H1 (cell line): ENCODE data around the gene TMEM255B. TPM values are rescaled to one million over a fixed set of nuclear protein-coding genes. Genes with fewer than 3 reads are reported as not detected.

Source experiments
- CTCF ChIA-PET: fragments of 300-600 bp; sonication (Branson Sonifier 250); formaldehyde crosslinking; loops from one replicate; lab custom pipeline; 2021; ENCODE audit not compliant: partially characterized antibody; lab: Charles Lee
- POLR2A ChIA-PET: fragments of 300-600 bp; sonication (Branson Sonifier 250); formaldehyde crosslinking; loops from one replicate; lab custom pipeline; 2021; ENCODE audit warnings: inconsistent platforms; ENCODE audit not compliant: partially characterized antibody; lab: Charles Lee
- DNase-seq, 2 experiments: peaks; one replicate each; pipeline versions ENCODE4 v3.0.0 to v3.0.0-alpha.2; 2010 to 2022; ENCODE audit warnings: low spot score in 2 of 2, low read depth in 1 of 2, mixed read lengths in 1 of 2
- FAIRE-seq: peaks from 2 replicates; lab custom pipeline; 2011; peaks lifted over from hg19 to GRCh38; lab: Jason Lieb, UNC
- H2AFZ ChIP-seq: 2 replicates; pipeline ENCODE4 v1.8.1; 2012; ENCODE audit warnings: low read length, inconsistent platforms
- H2AK5ac ChIP-seq: 2 replicates; pipeline ENCODE4 v1.6.1; 2013; ENCODE audit warnings: low read depth, low read length
- H2BK120ac ChIP-seq: replicated peaks from 2 replicates; pipeline ENCODE3; 2013; ENCODE audit warnings: low read depth, low read length, inconsistent platforms
- H2BK12ac ChIP-seq: 2 replicates; pipeline ENCODE4 v1.6.1; 2013; ENCODE audit warnings: low read depth, low read length
- H2BK15ac ChIP-seq: 2 replicates; pipeline ENCODE4 v1.6.1; 2013; ENCODE audit warnings: low read length
- H2BK20ac ChIP-seq: 2 replicates; pipeline ENCODE4 v1.6.1; 2013; ENCODE audit warnings: low read length
- H2BK5ac ChIP-seq: 2 replicates; pipeline ENCODE4 v1.6.1; 2013; ENCODE audit warnings: low read depth, low read length
- H3K14ac ChIP-seq: 2 replicates; pipeline ENCODE4 v1.6.1; 2013; ENCODE audit warnings: inconsistent platforms; ENCODE audit not compliant: insufficient read length
- H3K18ac ChIP-seq: 2 replicates; pipeline ENCODE4 v1.6.1; 2013; ENCODE audit warnings: low read length; ENCODE audit errors: extremely low read depth
- H3K23ac ChIP-seq: 2 replicates; pipeline ENCODE4 v1.6.1; 2013; ENCODE audit warnings: inconsistent platforms; ENCODE audit not compliant: insufficient read length
- H3K23me2 ChIP-seq: 2 replicates; pipeline ENCODE4 v1.6.1; 2013; ENCODE audit warnings: low read depth, low read length
- H3K27ac ChIP-seq: 2 replicates; pipeline ENCODE4 v1.6.1; 2011; ENCODE audit warnings: low read depth, low read length, inconsistent platforms
- H3K27me3 ChIP-seq, 4 experiments: replicated peaks in 1 of 4; 1 replicate in 1 of 4; 2 replicates in 3 of 4; pipeline versions ENCODE4 v1.6.1 to v1.8.1; 2011 to 2013; ENCODE audit warnings: low read length in 3 of 4, mild to moderate bottlenecking in 3 of 4, inconsistent platforms in 2 of 4, mixed read lengths in 2 of 4, moderate library complexity in 1 of 4; ENCODE audit not compliant: control insufficient read depth in 3 of 4, insufficient read depth in 3 of 4; ENCODE audit errors: extremely low read depth in 1 of 4
- H3K36me3 ChIP-seq, 4 experiments: 2 replicates each; pipeline versions ENCODE4 v1.6.1 to v1.8.1; 2011 to 2013; ENCODE audit warnings: mild to moderate bottlenecking in 4 of 4, low read length in 3 of 4, moderate library complexity in 2 of 4, control low read depth in 1 of 4, inconsistent platforms in 1 of 4; ENCODE audit not compliant: insufficient read depth in 4 of 4, control insufficient read depth in 2 of 4
- H3K4ac ChIP-seq: replicated peaks from 2 replicates; pipeline ENCODE3; 2013; ENCODE audit warnings: low read length, low read depth, mixed read lengths, inconsistent platforms; ENCODE audit not compliant: insufficient read length
- H3K4me1 ChIP-seq, 4 experiments: replicated peaks in 1 of 4; 1 replicate in 1 of 4; 2 replicates in 3 of 4; pipeline versions ENCODE4 v1.6.1 to v1.8.1; 2011 to 2013; ENCODE audit warnings: low read length in 3 of 4, inconsistent platforms in 2 of 4, mixed read lengths in 1 of 4; ENCODE audit not compliant: insufficient read depth in 4 of 4, control insufficient read depth in 3 of 4
- H3K4me2 ChIP-seq, 2 experiments: 2 replicates each; pipeline versions ENCODE4 v1.6.1 to v1.8.1; 2011 to 2013; ENCODE audit warnings: low read depth in 2 of 2, low read length in 2 of 2, control low read depth in 1 of 2, inconsistent platforms in 1 of 2, mild to moderate bottlenecking in 1 of 2; ENCODE audit not compliant: insufficient read depth in 1 of 2
- H3K4me3 ChIP-seq, 4 experiments: fragments of 200-600, 300-600 bp in 1 of 4; sonication (generic), shearing (Covaris generic), sonication (Bioruptor Twin) in 1 of 4; 2 replicates each; pipeline versions ENCODE4 v1.5.1 to v1.8.1; 2011 to 2016; ENCODE audit warnings: low read length in 4 of 4, low read depth in 3 of 4, control low read depth in 2 of 4, inconsistent platforms in 2 of 4, mild to moderate bottlenecking in 2 of 4, mixed read lengths in 1 of 4, moderate library complexity in 1 of 4; ENCODE audit not compliant: insufficient read depth in 2 of 4; ENCODE audit errors: extremely low read depth in 1 of 4
- H3K56ac ChIP-seq: replicated peaks from 2 replicates; pipeline ENCODE3; 2013; ENCODE audit warnings: low read depth, mild to moderate bottlenecking, mixed read lengths, low read length, inconsistent platforms; ENCODE audit not compliant: insufficient read length
- H3K79me1 ChIP-seq: 2 replicates; pipeline ENCODE4 v1.6.1; 2013; ENCODE audit warnings: low read depth, low read length, control low read depth
- H3K79me2 ChIP-seq, 2 experiments: 2 replicates each; pipeline versions ENCODE4 v1.6.1 to v1.8.1; 2012 to 2013; ENCODE audit warnings: low read length in 2 of 2, mild to moderate bottlenecking in 2 of 2, inconsistent platforms in 1 of 2; ENCODE audit not compliant: insufficient read depth in 2 of 2, control insufficient read depth in 1 of 2
- H3K9ac ChIP-seq, 4 experiments: replicated peaks in 1 of 4; 1 replicate in 1 of 4; 2 replicates in 3 of 4; pipeline versions ENCODE4 v1.6.1 to v1.8.1; 2011 to 2013; ENCODE audit warnings: low read depth in 3 of 4, low read length in 3 of 4, control low read depth in 2 of 4, mild to moderate bottlenecking in 2 of 4, moderate library complexity in 2 of 4, inconsistent platforms in 1 of 4; ENCODE audit errors: extremely low read depth in 1 of 4
- H3K9me3 ChIP-seq, 2 experiments: 2 replicates each; pipeline versions ENCODE4 v1.6.1 to v1.8.1; 2012 to 2013; ENCODE audit warnings: mild to moderate bottlenecking in 2 of 2, moderate library complexity in 2 of 2, control low read depth in 1 of 2, inconsistent platforms in 1 of 2, low read depth in 1 of 2, low read length in 1 of 2, mixed read lengths in 1 of 2; ENCODE audit not compliant: insufficient read depth in 2 of 2
- H4K20me1 ChIP-seq, 2 experiments: replicated peaks in 1 of 2; 2 replicates each; pipeline versions ENCODE3 to v1.8.1; 2011 to 2013; ENCODE audit warnings: inconsistent platforms in 2 of 2, low read length in 2 of 2, mild to moderate bottlenecking in 1 of 2; ENCODE audit not compliant: insufficient read depth in 2 of 2, control insufficient read depth in 1 of 2
- H4K5ac ChIP-seq: 2 replicates; pipeline ENCODE4 v1.6.1; 2013; ENCODE audit warnings: low read length, low read depth, mixed read lengths, inconsistent platforms; ENCODE audit not compliant: insufficient read length
- H4K8ac ChIP-seq: 2 replicates; pipeline ENCODE4 v1.8.0; 2013; ENCODE audit warnings: mild to moderate bottlenecking, moderate library complexity, low read length, inconsistent platforms; ENCODE audit not compliant: insufficient read depth; ENCODE audit errors: extremely low read depth
- H4K91ac ChIP-seq: replicated peaks from 2 replicates; pipeline ENCODE3; 2013; ENCODE audit warnings: low read length, mixed read lengths, inconsistent platforms; ENCODE audit not compliant: insufficient read length
- BCL11A ChIP-seq, 2 experiments: IDR thresholded peaks; one replicate each; pipeline ENCODE4 v1.6.1; 2011; ENCODE audit warnings: low read depth in 2 of 2, low read length in 2 of 2, mild to moderate bottlenecking in 2 of 2
- CBX5 ChIP-seq: fragments of 300-800, 300-1000 bp; sonication (generic); IDR thresholded peaks from 2 replicates; pipeline ENCODE4 v1.7.1; 2016; ENCODE audit warnings: antibody characterized with exemption, low read length, low read depth
- JUND ChIP-seq: IDR thresholded peaks from 2 replicates; pipeline ENCODE4 v1.6.1; 2011; ENCODE audit warnings: mild to moderate bottlenecking, improper control_type of control experiment, low read length
- NRF1 ChIP-seq: IDR thresholded peaks from 2 replicates; pipeline ENCODE4 v1.6.1; 2011; ENCODE audit warnings: mild to moderate bottlenecking, low read depth, low read length, improper control_type of control experiment
- PHF8 ChIP-seq: fragments of 200-600 bp; sonication (generic); conservative IDR thresholded peaks from 2 replicates; pipeline ENCODE4 v1.7.1; 2012; ENCODE audit warnings: low read depth, mild to moderate bottlenecking, inconsistent platforms, low read length, moderate library complexity
- RXRA ChIP-seq: IDR thresholded peaks from 2 replicates; pipeline ENCODE4 v1.6.1; 2011; ENCODE audit warnings: low read depth, mild to moderate bottlenecking, low read length, moderate library complexity; ENCODE audit not compliant: insufficient read depth
- SAP30 ChIP-seq: fragments of 300-600 bp; sonication (generic); IDR thresholded peaks from 2 replicates; pipeline ENCODE4 v1.7.1; 2012; ENCODE audit warnings: low read length, moderate library complexity, mild to moderate bottlenecking, inconsistent platforms; ENCODE audit not compliant: insufficient read depth, insufficient replicate concordance
- SP2 ChIP-seq: IDR thresholded peaks from 2 replicates; pipeline ENCODE4 v1.6.1; 2012; ENCODE audit warnings: mild to moderate bottlenecking, low read length, inconsistent platforms
- SP4 ChIP-seq: IDR thresholded peaks from 2 replicates; pipeline ENCODE4 v1.6.1; 2012; ENCODE audit warnings: low read length, inconsistent platforms
- TAF7 ChIP-seq: optimal IDR thresholded peaks from 2 replicates; pipeline ENCODE3; 2011; ENCODE audit warnings: low read depth, mild to moderate bottlenecking, inconsistent platforms, low read length, moderate library complexity, borderline replicate concordance
- WGBS, 2 experiments: shearing (Covaris generic) in 1 of 2; methylation state at CpG; one replicate each; pipeline versions ENCODE4 v1.1.6 to v1.1.7; 2013 to 2015; ENCODE audit warnings: low lambda C conversion rate in 2 of 2, mixed read lengths in 2 of 2, inconsistent platforms in 1 of 2, low coverage in 1 of 2, missing lambda C conversion rate in 1 of 2; ENCODE audit not compliant: insufficient replicate concordance in 2 of 2, insufficient coverage in 1 of 2, insufficient read length in 1 of 2; ENCODE audit errors: extremely low coverage in 1 of 2, missing lambda C conversion rate in 1 of 2; 5-methylcytosine and 5-hydroxymethylcytosine counted together
- polyA plus RNA-seq, 7 experiments: library from polyadenylated mRNA; depleted of rRNA in 3 of 7; stranded (reverse) in 5 of 7; unstranded in 2 of 7; fragments of >200 nt in 5 of 7; fragments of 200-250 nt in 2 of 7; gene quantifications; 1 replicate in 5 of 7; 2 replicates in 1 of 7; 4 replicates in 1 of 7; pipeline versions ENCODE4 v1.2.1 to v1.2.3, GENCODE V29; 2011 to 2013; ENCODE audit warnings: missing spikeins in 2 of 7, mixed read lengths in 2 of 7
- total RNA-seq: library from RNA; stranded (reverse); fragmentation: NEBNext Ultra II Directional; extraction: Animal tissue kit (Norgen Biotek cat#: 25700); gene quantifications from 2 replicates; pipeline ENCODE4 v1.2.1, GENCODE V29; 2021

The TMEM255B gene
- total and polyA plus RNA-seq, 2 of the 8 experiments (the other 6 are each of a cell fraction or from before 2014, with no cell fraction given) = 3.4 to 4.4 TPM

DNA sequence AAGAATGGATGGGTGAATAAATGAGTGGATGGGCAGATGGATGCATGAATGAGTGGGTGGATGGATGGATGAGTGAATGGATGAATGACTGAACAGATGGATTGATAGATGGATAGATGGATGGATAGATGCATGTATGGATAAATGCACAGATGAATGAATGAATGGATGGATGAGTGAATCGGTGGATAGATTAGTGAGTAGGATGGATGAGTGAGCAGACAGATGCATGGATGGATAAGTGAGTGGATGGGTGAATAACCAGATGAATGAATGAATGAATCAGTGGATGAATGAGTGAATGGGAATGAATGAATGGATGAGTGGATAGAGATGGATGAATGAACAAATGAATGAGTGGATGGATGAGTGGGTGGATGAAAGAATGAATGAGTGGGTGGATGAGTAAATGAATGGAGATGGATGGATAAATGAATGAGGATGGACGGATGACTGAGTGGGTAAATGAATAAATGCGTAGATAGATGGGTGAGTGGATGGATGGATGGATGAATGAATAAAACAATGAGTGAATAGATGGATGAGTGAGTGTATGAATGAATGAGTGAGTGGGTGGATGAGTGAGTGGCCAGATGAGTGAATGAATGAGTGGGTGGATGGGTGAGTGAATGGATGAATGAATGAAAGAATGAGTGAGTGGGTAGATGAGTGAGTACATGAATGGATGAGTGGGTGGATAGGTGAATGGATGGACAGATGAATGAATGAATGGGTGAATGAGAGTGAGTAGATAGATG lies 91.9 kb downstream of the TMEM255B start:
- H3K56ac ChIP-seq = no peak overlapping the region
- no peak overlapping the region for H2BK120ac ChIP-seq
- H4K5ac ChIP-seq = no peak overlapping the region
- no peak overlapping the region for H3K23ac ChIP-seq
- no peak overlapping the region for H3K14ac ChIP-seq
- CTCF ChIA-PET = interaction anchor here (0.9 to 1.1 kb wide), 2 partner anchors 46 to 120 kb away, joined by 3 to 4 read pairs; no protein-coding TSS in a partner anchor
- WGBS, 2 experiments = 90 to 100% methylated on average over 2 to 3 of the region's 3 CpGs
- no peak overlapping the region for H2AK5ac ChIP-seq
- POLR2A ChIA-PET = no interaction called here
- peaks cover 0 to 15% (median 6%) of the 10 kb centered on the region in 4 experiments; a peak in 4 of 7 replicates for H3K4me1 ChIP-seq
- no peak overlapping the region for H2BK12ac ChIP-seq
- H3K79me2 ChIP-seq = peaks cover 0 to 8% of the 10 kb centered on the region in 2 experiments; a peak in 1 of 4 replicates
- H4K8ac ChIP-seq = no peak overlapping the region
- no peak overlapping the region; the same call in 1 of the 2 replicates for H2BK20ac ChIP-seq
- no peak overlapping the region for H2AFZ ChIP-seq
- no peak for TF ChIP-seq RXRA
- no peak for TF ChIP-seq NRF1
- no peak for TF ChIP-seq SP2
- no peak for TF ChIP-seq BCL11A (IDR thresholded peaks at IDR 0.05; ENCODE audit: low read depth in 2 of 2, low read length in 2 of 2)
- no peak for TF ChIP-seq TAF7
- no peak for TF ChIP-seq SAP30
- no peak for TF ChIP-seq SP4
- TF ChIP-seq CBX5 = no peak
- TF ChIP-seq PHF8 = no peak
- no peak for TF ChIP-seq JUND
- no peak overlapping the region for H2BK5ac ChIP-seq
- H3K4me3 ChIP-seq = no peak overlapping the region
- no peaks in the 10 kb centered on the region for H3K36me3 ChIP-seq
- H3K27me3 ChIP-seq = no peaks in the 10 kb centered on the region
- no peak overlapping the region for H3K27ac ChIP-seq
- peaks cover 7% of the 10 kb centered on the region; the same call in 1 of the 2 replicates for H3K23me2 ChIP-seq
- peaks cover 0 to 8% of the 10 kb centered on the region in 2 experiments for H4K20me1 ChIP-seq
- no peak overlapping the region for H3K4ac ChIP-seq
- FAIRE-seq = no peak
- no peak overlapping the region for H3K18ac ChIP-seq
- H3K79me1 ChIP-seq = no peaks in the 10 kb centered on the region; the same call in 1 of the 2 replicates
- H3K9ac ChIP-seq = no peak overlapping the region
- H3K4me2 ChIP-seq = no peak overlapping the region
- no peak for DNase-seq
- no peak overlapping the region for H4K91ac ChIP-seq
- H3K9me3 ChIP-seq = no peaks in the 10 kb centered on the region
- no peak overlapping the region for H2BK15ac ChIP-seq
